ENCODE data around the gene DNAH2.
"Not testable (repeated sequence)": the region's sequence is repeated elsewhere in the genome, so short reads cannot be mapped to it uniquely, and the experiment has no call there.

Gene DNAH2

DNA sequence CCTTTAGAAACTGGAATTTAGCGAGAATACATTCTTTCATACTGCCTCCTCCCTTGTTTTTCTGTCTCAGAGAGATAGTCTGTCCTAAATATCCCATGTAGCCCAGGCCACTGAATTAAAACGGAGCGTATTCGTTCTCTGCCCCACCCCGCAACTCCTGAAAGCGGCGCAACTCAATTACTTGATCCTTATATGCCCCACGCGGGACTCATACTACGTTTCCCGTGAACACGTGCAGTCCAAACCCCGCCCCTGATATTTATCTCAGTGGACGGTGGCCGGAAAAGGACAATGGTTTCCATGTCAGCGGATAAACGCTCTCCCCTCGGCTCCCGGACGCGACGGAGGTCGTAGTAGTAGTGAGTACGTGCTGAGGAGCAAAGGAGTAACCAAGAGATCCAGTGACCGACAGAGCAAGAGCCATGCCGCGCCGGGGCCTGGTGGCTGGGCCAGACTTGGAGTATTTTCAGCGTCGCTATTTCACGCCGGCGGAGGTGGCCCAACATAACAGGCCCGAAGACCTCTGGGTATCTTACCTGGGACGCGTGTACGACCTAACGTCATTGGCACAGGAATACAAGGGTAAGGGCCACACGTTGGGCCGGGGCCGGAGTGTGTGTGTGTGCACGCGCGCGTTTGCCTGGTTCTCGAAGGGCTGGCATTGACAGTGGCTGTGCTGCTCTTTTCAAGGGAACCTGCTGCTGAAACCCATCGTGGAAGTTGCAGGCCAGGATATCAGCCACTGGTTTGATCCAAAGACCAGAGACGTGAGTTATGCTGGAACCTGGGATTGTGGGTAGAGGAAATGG, 140.4 kb downstream of the DNAH2 start, which contains the start of gene CYB5D1:
Gene CYB5D1, plus strand, starts transcription at position 291 of the 809 bp plus-strand sequence. Its CDS starts 132 bp downstream, at position 423.
- TF ChIP-seq, protein P1, sequence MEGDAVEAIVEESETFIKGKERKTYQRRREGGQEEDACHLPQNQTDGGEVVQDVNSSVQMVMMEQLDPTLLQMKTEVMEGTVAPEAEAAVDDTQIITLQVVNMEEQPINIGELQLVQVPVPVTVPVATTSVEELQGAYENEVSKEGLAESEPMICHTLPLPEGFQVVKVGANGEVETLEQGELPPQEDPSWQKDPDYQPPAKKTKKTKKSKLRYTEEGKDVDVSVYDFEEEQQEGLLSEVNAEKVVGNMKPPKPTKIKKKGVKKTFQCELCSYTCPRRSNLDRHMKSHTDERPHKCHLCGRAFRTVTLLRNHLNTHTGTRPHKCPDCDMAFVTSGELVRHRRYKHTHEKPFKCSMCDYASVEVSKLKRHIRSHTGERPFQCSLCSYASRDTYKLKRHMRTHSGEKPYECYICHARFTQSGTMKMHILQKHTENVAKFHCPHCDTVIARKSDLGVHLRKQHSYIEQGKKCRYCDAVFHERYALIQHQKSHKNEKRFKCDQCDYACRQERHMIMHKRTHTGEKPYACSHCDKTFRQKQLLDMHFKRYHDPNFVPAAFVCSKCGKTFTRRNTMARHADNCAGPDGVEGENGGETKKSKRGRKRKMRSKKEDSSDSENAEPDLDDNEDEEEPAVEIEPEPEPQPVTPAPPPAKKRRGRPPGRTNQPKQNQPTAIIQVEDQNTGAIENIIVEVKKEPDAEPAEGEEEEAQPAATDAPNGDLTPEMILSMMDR (IDR thresholded peaks at IDR 0.05; ENCODE audit: insufficient read depth, low read depth, low read length, missing control alignments), result no peak
- DNase-seq (ENCODE audit: low read depth), result peak; percentile 92
- peak within 1 kb of the TSS; percentile 73 for H3K4me3 ChIP-seq (ENCODE audit: low read length)

DNA sequence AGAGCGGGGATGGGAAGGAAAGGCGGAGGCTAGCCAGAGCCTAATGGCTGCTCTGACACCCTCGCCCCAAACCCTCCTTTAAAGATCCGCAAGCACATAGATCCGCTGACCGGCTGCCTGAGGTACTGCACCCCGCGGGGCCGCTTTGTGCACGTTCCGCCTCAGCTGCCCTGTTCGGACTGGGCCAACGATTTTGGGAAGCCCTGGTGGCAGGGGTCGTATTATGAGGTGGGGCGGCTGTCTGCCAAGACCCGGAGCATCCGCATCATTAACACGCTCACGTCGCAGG, 140.9 kb downstream of the DNAH2 start:
- peak overlapping the region; percentile 73 for H3K4me3 ChIP-seq (ENCODE audit: low read length)
- peak; percentile 67 for DNase-seq (ENCODE audit: low read depth)
- TF ChIP-seq, protein P1 (IDR thresholded peaks at IDR 0.05; ENCODE audit: insufficient read depth, low read depth, low read length, missing control alignments), result peak; percentile 54

DNA sequence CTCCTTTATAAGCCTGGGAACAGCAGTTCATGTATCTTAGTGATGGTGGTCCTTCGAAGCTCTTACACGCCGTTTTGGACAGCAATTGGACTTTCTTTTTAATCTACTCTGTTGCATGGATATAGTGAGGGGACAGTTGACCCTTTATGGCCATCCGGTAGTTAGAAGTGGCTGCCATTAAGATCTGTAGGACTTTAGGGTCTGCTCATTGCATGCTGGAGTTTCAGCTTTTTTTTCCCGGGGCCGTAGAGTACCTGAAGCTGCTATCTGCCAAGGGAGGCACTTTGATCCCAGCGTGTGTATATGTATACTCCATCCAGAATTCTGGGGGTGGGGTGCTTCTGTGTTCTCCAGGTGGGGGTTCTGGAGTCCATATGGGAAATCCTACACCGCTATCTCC, 141.5 kb downstream of the DNAH2 start:
- H3K4me3 ChIP-seq (ENCODE audit: low read length), result peak overlapping the region; percentile 73
- TF ChIP-seq, protein P1 (IDR thresholded peaks at IDR 0.05; ENCODE audit: insufficient read depth, low read depth, low read length, missing control alignments), result no peak
- no peak for DNase-seq (ENCODE audit: low read depth)

DNA sequence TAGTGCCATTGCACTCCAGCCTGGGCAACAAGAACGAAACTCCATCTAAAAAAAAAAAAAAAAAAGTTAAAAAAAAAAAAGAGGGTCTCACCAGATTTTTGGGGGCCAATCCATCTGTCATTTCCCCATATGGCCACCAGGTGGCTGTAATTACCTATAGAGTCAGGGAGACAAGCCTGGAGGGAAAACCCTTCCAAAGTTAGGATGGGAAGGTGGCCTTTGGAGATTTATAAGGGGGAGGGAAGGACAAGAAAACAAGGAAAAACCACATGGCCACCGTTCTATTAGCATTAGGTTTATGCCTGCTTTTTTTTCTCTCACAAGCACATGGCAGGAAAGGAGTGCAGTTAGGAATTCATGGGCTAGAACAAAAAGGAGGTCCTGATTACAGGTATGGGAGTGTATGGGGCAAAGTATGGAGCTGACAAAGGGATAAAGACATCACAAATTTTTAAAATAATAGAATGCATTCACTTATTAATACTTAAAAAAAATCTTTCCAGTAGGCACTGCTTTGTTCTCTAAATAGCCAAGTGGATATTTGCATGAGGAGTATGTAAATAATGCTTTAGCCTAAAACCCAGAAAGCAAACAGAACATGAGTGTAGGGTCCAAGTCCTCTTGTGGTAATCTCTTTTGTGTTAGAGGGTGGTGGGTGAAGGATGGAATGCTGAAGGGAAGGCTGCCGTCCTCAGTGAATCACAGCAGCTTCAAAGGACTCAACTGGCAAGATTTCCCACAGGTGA, 145.3 kb downstream of the DNAH2 start:
- peak; percentile 51 for DNase-seq (ENCODE audit: low read depth)
- TF ChIP-seq, protein P1 (IDR thresholded peaks at IDR 0.05; ENCODE audit: insufficient read depth, low read depth, low read length, missing control alignments), result peak; percentile 76

DNA sequence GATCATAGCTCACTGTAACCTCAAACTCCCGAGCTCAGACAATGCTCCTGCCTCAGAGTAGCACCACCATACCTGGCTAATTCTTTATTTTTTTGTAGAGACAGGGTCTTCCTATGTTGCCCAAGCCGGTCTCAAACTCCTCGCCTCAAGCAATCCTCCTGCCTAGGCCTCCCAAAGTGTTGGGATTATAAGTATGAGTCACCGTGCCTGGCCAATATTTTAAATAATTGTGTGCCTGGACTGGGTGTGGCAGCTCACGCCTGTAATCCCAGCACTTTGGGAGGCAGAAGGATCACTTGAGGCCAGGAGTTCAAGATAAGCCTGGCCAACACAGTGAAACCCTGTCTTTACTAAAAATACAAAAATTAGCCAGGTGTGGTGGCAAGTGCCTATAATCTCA, 146.8 kb downstream of the DNAH2 start:
- DNase-seq (ENCODE audit: low read depth); H3K4me3 ChIP-seq (ENCODE audit: low read length): not testable (repeated sequence)

More for the DNA sequence above, 145.3 kb downstream of the DNAH2 start:
- H3K4me3 ChIP-seq (ENCODE audit: low read length), result no peak overlapping the region

DNA sequence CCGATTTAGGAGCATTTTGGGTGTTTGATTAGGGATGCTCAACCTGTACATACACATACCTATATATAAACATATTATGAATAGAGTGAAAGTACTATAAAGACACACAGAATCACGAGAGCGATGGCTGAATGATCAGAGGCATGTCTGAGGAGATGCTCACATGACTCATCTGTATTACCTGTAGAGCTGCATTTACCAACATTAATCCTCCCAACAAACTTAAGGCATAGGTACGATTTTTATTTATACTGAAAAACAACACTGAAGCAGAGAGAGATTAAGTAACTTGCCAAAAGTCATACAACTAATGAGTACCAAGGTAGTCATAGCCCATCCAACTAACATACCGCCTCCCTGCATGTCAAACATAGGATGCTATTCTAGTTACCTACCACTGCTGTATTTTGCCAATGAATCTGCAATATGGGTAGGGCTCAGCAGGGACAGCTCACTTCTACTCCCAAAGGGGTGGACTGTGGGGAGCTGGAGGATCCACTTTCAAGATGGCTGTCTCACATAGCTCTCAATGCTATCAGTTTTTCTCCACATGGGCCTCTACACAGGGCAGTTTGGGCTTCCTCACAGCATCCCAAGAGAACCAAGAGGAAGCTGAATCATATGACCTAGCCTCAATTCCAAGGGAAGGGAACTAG, 147.6 kb downstream of the DNAH2 start:
- DNase-seq (ENCODE audit: low read depth), result peak; percentile 72
- TF ChIP-seq, protein P1 (IDR thresholded peaks at IDR 0.05; ENCODE audit: insufficient read depth, low read depth, low read length, missing control alignments), result no peak

DNA sequence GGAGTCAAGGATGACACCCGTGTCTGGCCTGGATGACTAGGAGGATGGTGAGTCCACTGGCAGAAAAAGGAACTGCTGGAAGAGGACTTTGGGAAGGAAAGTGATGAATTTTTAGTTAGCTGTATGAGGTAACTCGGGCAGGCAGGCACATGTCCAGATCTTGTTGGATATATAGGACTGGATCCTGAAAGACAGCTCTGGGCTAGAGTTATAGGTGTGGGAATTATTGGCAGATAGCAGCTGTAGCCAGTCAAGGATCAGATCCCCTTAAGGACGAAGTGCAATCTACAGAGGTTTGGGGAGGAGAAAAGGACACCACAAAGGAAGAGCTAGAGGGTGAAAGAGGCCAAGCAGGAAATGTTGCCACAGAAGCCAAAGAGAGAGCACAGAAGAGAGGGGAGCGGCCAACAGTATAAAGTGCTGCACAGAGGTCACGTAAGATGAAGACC, 150.4 kb downstream of the DNAH2 start:
- TF ChIP-seq, protein P1 (IDR thresholded peaks at IDR 0.05; ENCODE audit: insufficient read depth, low read depth, low read length, missing control alignments), result no peak
- no peak overlapping the region for H3K4me3 ChIP-seq (ENCODE audit: low read length)
- peak; percentile 88 for DNase-seq (ENCODE audit: low read depth)

More for the DNA sequence above, 147.6 kb downstream of the DNAH2 start:
- no peak overlapping the region for H3K4me3 ChIP-seq (ENCODE audit: low read length)

Measured in epithelial cell of esophagus (primary cell).